Neural progenitor cell (in vitro differentiated cells): ENCODE results near the gene PIAS1. TPM values are rescaled to one million over a fixed set of nuclear protein-coding genes. Genes with fewer than 3 reads are reported as not detected.

Experiments
- DNase-seq: peaks from one replicate; pipeline ENCODE4 v3.0.0-alpha.2; 2016; ENCODE audit warnings: low spot score
- H2AFZ ChIP-seq: fragments of 200-600 bp; sonication (generic); replicated peaks from 2 replicates; pipeline ENCODE4 v1.6.1; 2016; ENCODE audit warnings: antibody characterized with exemption
- H3F3A ChIP-seq: fragments of 200-600 bp; sonication (generic); 2 replicates; pipeline ENCODE4 v1.6.1; 2016; ENCODE audit warnings: antibody characterized with exemption, low read depth
- H3K27ac ChIP-seq: fragments of 200-600 bp; sonication (generic); 2 replicates; pipeline ENCODE4 v1.5.1; 2016; ENCODE audit warnings: mild to moderate bottlenecking
- H3K27me3 ChIP-seq: fragments of 200-600 bp; sonication (generic); 2 replicates; pipeline ENCODE4 v1.6.1; 2016; ENCODE audit warnings: mild to moderate bottlenecking, moderate library complexity
- H3K36me3 ChIP-seq: fragments of 200-600 bp; sonication (generic); 2 replicates; pipeline ENCODE4 v1.5.1; 2016
- H3K4me1 ChIP-seq: fragments of 200-600 bp; sonication (generic); 2 replicates; pipeline ENCODE4 v1.6.1; 2016; ENCODE audit warnings: mixed run types
- H3K4me2 ChIP-seq: fragments of 200-600 bp; sonication (generic); 2 replicates; pipeline ENCODE4 v1.6.1; 2016
- H3K4me3 ChIP-seq: fragments of 200-600 bp; sonication (generic); 2 replicates; pipeline ENCODE4 v1.5.1; 2016
- H3K79me2 ChIP-seq: fragments of 200-600 bp; sonication (generic); 2 replicates; pipeline ENCODE4 v1.6.1; 2016; ENCODE audit warnings: low read depth
- H3K9ac ChIP-seq: fragments of 200-600 bp; sonication (generic); 2 replicates; pipeline ENCODE4 v1.6.1; 2016
- H3K9me3 ChIP-seq: fragments of 200-600 bp; sonication (generic); 2 replicates; pipeline ENCODE4 v1.5.1; 2016; ENCODE audit warnings: low read depth
- H4K20me1 ChIP-seq: fragments of 200-600 bp; sonication (generic); 2 replicates; pipeline ENCODE4 v1.6.1; 2016; ENCODE audit warnings: low read depth
- H3K27ac Mint-ChIP-seq: 3 replicates; pipeline ENCODE4 v1.8.0; 2021; ENCODE audit warnings: mixed read lengths
- H3K27me3 Mint-ChIP-seq: 2 replicates; pipeline ENCODE4 v1.8.0; 2022; ENCODE audit warnings: low read depth, mild to moderate bottlenecking, inconsistent platforms, moderate library complexity, mixed read lengths; ENCODE audit not compliant: insufficient read depth
- H3K36me3 Mint-ChIP-seq: 3 replicates; pipeline ENCODE4 v1.8.0; 2021; ENCODE audit warnings: mixed read lengths
- H3K4me1 Mint-ChIP-seq: 3 replicates; pipeline ENCODE4 v1.8.0; 2021; ENCODE audit warnings: mixed read lengths
- H3K4me3 Mint-ChIP-seq: 3 replicates; pipeline ENCODE4 v1.8.0; 2021; ENCODE audit warnings: mild to moderate bottlenecking, moderate library complexity, mixed read lengths
- H3K9me3 Mint-ChIP-seq: 3 replicates; pipeline ENCODE4 v1.8.0; 2020; ENCODE audit warnings: mixed read lengths
- CTCF ChIP-seq: fragments of 200-600 bp; sonication (generic); IDR thresholded peaks from 2 replicates; pipeline ENCODE4 v1.5.1; 2017; ENCODE audit warnings: antibody characterized with exemption, mild to moderate bottlenecking
- EZH2 ChIP-seq: fragments of 200-600 bp; sonication (generic); IDR thresholded peaks from 2 replicates; pipeline ENCODE4 v1.6.1; 2017; ENCODE audit warnings: antibody characterized with exemption, mild to moderate bottlenecking, moderate library complexity
- EZH2phosphoT487 ChIP-seq: fragments of 200-600 bp; sonication (generic); IDR thresholded peaks from 2 replicates; pipeline ENCODE4 v1.6.1; 2017; ENCODE audit warnings: antibody characterized with exemption
- total RNA-seq: library from RNA; depleted of rRNA; stranded (reverse); fragments of >200 nt; gene quantifications from 2 replicates; pipeline ENCODE4 v1.2.3, GENCODE V29; 2015; ENCODE audit warnings: low replicate concordance

PIAS1 gene
- total RNA-seq, 1 donor from 2014 or later, result 34.6 TPM

- Histone ChIP-seq H3K4me1 (no peaks in the 10 kb centered on the region), H3K9ac (no peak overlapping the region), H3K79me2 (no peaks in the 10 kb centered on the region), H3K4me2 (no peak overlapping the region), H2AFZ (no peak overlapping the region), H3K36me3 (no peaks in the 10 kb centered on the region), H3F3A (no peaks in the 10 kb centered on the region), H3K27ac (no peak overlapping the region), H3K9me3 (no peaks in the 10 kb centered on the region), H3K4me3 (no peak overlapping the region), H3K27me3 (no peaks in the 10 kb centered on the region), H4K20me1 (no peaks in the 10 kb centered on the region)
- Mint-ChIP-seq H3K4me3 (no peak overlapping the region), H3K4me1 (no peaks in the 10 kb centered on the region), H3K36me3 (peaks cover 12% of the 10 kb centered on the region), H3K9me3 (peaks cover 8% of the 10 kb centered on the region), H3K27me3 (peaks cover 5% of the 10 kb centered on the region), H3K27ac (no peak overlapping the region)
- TF ChIP-seq CTCF (no peak), EZH2phosphoT487 (no peak)
- no peak for DNase-seq
These were observed 25.3 kb upstream of the PIAS1 start for GRCh38 chr15:68028888-68029207.

- Mint-ChIP-seq H3K36me3 (peaks cover 12% of the 10 kb centered on the region), H3K4me1 (no peaks in the 10 kb centered on the region), H3K4me3 (no peak overlapping the region), H3K27ac (no peak overlapping the region), H3K27me3 (peaks cover 5% of the 10 kb centered on the region), H3K9me3 (peaks cover 6% of the 10 kb centered on the region)
- no peak overlapping the region for H2AFZ ChIP-seq
- H3K9ac ChIP-seq, result no peak overlapping the region
- H3F3A ChIP-seq, result no peaks in the 10 kb centered on the region
- no peak overlapping the region for H3K4me2 ChIP-seq
- H3K4me3 ChIP-seq, result no peak overlapping the region
- no peak for TF ChIP-seq EZH2
- no peaks in the 10 kb centered on the region for H3K36me3 ChIP-seq
- DNase-seq, result no peak
- H3K9me3 ChIP-seq, result no peaks in the 10 kb centered on the region
- H3K4me1 ChIP-seq, result no peaks in the 10 kb centered on the region
- no peaks in the 10 kb centered on the region for H4K20me1 ChIP-seq
- H3K27me3 ChIP-seq, result no peaks in the 10 kb centered on the region
- no peaks in the 10 kb centered on the region for H3K79me2 ChIP-seq
- H3K27ac ChIP-seq, result no peak overlapping the region
These were observed 24.2 kb upstream of the PIAS1 start for GRCh38 chr15:68029959-68030358.

- no peaks in the 10 kb centered on the region for H3K9me3 ChIP-seq
- no peaks in the 10 kb centered on the region for H3K36me3 ChIP-seq
- Mint-ChIP-seq H3K4me3 (no peak overlapping the region), H3K27me3 (peaks cover 5% of the 10 kb centered on the region), H3K4me1 (no peaks in the 10 kb centered on the region), H3K27ac (no peak overlapping the region), H3K9me3 (peaks cover 6% of the 10 kb centered on the region), H3K36me3 (peaks cover 12% of the 10 kb centered on the region)
- H3K4me2 ChIP-seq, result no peak overlapping the region
- no peak overlapping the region for H3K4me3 ChIP-seq
- H4K20me1 ChIP-seq, result no peaks in the 10 kb centered on the region
- no peak overlapping the region for H3K9ac ChIP-seq
- H3K27me3 ChIP-seq, result no peaks in the 10 kb centered on the region
- TF ChIP-seq EZH2phosphoT487, result no peak
- no peak for TF ChIP-seq CTCF
- no peak for TF ChIP-seq EZH2
- H3K27ac ChIP-seq, result no peak overlapping the region
- DNase-seq, result no peak
- no peaks in the 10 kb centered on the region for H3F3A ChIP-seq
- no peaks in the 10 kb centered on the region for H3K79me2 ChIP-seq
- H3K4me1 ChIP-seq, result no peaks in the 10 kb centered on the region
- H2AFZ ChIP-seq, result no peak overlapping the region
These were observed 22.7 kb upstream of the PIAS1 start for GRCh38 chr15:68031404-68031803.

- Histone ChIP-seq H3K27ac (no peak overlapping the region), H3K9ac (no peak overlapping the region), H3K4me3 (no peak overlapping the region), H2AFZ (no peak overlapping the region), H4K20me1 (no peaks in the 10 kb centered on the region), H3F3A (no peaks in the 10 kb centered on the region), H3K36me3 (no peaks in the 10 kb centered on the region), H3K79me2 (no peaks in the 10 kb centered on the region), H3K4me2 (no peak overlapping the region), H3K4me1 (no peaks in the 10 kb centered on the region), H3K9me3 (no peaks in the 10 kb centered on the region), H3K27me3 (no peaks in the 10 kb centered on the region)
- Mint-ChIP-seq H3K4me3 (no peak overlapping the region), H3K36me3 (peaks cover 7% of the 10 kb centered on the region), H3K9me3 (peaks cover 4% of the 10 kb centered on the region), H3K27ac (no peak overlapping the region), H3K4me1 (no peaks in the 10 kb centered on the region), H3K27me3 (peaks cover 5% of the 10 kb centered on the region)
- no peak for DNase-seq
- no peak for TF ChIP-seq EZH2
- no peak for TF ChIP-seq CTCF
- no peak for TF ChIP-seq EZH2phosphoT487
These were observed 21.4 kb upstream of the PIAS1 start for GRCh38 chr15:68032672-68033071.
